KBM-7 (cell line): ENCODE data around the gene TAF7L.
"Not testable (repeated sequence)": the region's sequence is repeated elsewhere in the genome, so short reads cannot be mapped to it uniquely, and the experiment has no call there.

ENCODE experiments used
- DNase-seq: peaks from one replicate; pipeline ENCODE4 v3.0.0-alpha.2; 2015
- in situ Hi-C: fragments of 300-500 bp; cut with MboI; formaldehyde crosslinking; loops from 2 replicates; pipeline ENCODE4 v1.14.3; 2020; ENCODE audit warnings: low sequenced_read_pairs, low pct_unique_long_range_greater_than_20kb, mixed read lengths

Gene TAF7L

GRCh38 chrX:101290957-101291603 is at the start of gene TAF7L:
TAF7L (minus strand) TSS chrX:101291334; CDS start chrX:101287543, 3,791 bp downstream.
- no peak for DNase-seq
- in situ Hi-C loops, result no loop called here

- in situ Hi-C loops, result no loop called here
- peak; percentile 20 for DNase-seq
These were observed 46.7 kb upstream of the TAF7L start for GRCh38 chrX:101337776-101338271.

- in situ Hi-C loops, result not testable (repeated sequence)
These were observed 43.2 kb upstream of the TAF7L start for GRCh38 chrX:101334310-101334709.

GRCh38 chrX:101326600-101326999 is 35.5 kb upstream of the TAF7L start:
- DNase-seq, in situ Hi-C loops: not testable (repeated sequence)

More at GRCh38 chrX:101334310-101334709, 43.2 kb upstream of the TAF7L start:
- not testable (repeated sequence) for DNase-seq

- in situ Hi-C loops, result no loop called here
- no peak for DNase-seq
These were observed 12.7 kb upstream of the TAF7L start for GRCh38 chrX:101303790-101304189.

- in situ Hi-C loops, DNase-seq: not testable (repeated sequence)
These were observed 4.5 kb upstream of the TAF7L start for GRCh38 chrX:101295603-101296002.

- in situ Hi-C loops, result no loop called here
- DNase-seq, result peak; percentile 83
These were observed 3.7 kb downstream of the TAF7L start for GRCh38 chrX:101287402-101287801.

GRCh38 chrX:101276238-101276637 is 14.9 kb downstream of the TAF7L start:
- DNase-seq, result no peak
- in situ Hi-C loops, result no loop called here

GRCh38 chrX:101274198-101274597 is 16.9 kb downstream of the TAF7L start:
- in situ Hi-C loops, result no loop called here
- no peak for DNase-seq

GRCh38 chrX:101265869-101266428 is 25.2 kb downstream of the TAF7L start:
- DNase-seq, result no peak
- in situ Hi-C loops, result no loop called here

GRCh38 chrX:101263766-101264165 is 27.4 kb downstream of the TAF7L start:
- no peak for DNase-seq

GRCh38 chrX:101262590-101262989 is 28.5 kb downstream of the TAF7L start:
- DNase-seq, result no peak
- in situ Hi-C loops, result no loop called here

More at GRCh38 chrX:101263766-101264165, 27.4 kb downstream of the TAF7L start:
- in situ Hi-C loops, result no loop called here

- in situ Hi-C loops, result no loop called here
These were observed 30.7 kb downstream of the TAF7L start for GRCh38 chrX:101260435-101260834.

GRCh38 chrX:101258259-101258581 is 32.9 kb downstream of the TAF7L start:
- no peak for DNase-seq
- in situ Hi-C loops, result no loop called here

More at GRCh38 chrX:101260435-101260834, 30.7 kb downstream of the TAF7L start:
- DNase-seq, result peak; percentile 15

- DNase-seq, result peak; percentile 8
- in situ Hi-C loops, result no loop called here
These were observed 33.5 kb downstream of the TAF7L start for GRCh38 chrX:101257448-101258258.

GRCh38 chrX:101252634-101253033 is 38.5 kb downstream of the TAF7L start:
- in situ Hi-C loops, result no loop called here
- DNase-seq, result no peak

- no peak for DNase-seq
- in situ Hi-C loops, result no loop called here
These were observed 49.6 kb downstream of the TAF7L start for GRCh38 chrX:101241531-101241930.

- in situ Hi-C loops, result no loop called here
- DNase-seq, result no peak
These were observed 54.1 kb downstream of the TAF7L start for GRCh38 chrX:101237041-101237440.

GRCh38 chrX:101232316-101232715 is 58.8 kb downstream of the TAF7L start:
- in situ Hi-C loops, result no loop called here

GRCh38 chrX:101231080-101231479 is 60.1 kb downstream of the TAF7L start:
- in situ Hi-C loops, result no loop called here
- no peak for DNase-seq

More at GRCh38 chrX:101232316-101232715, 58.8 kb downstream of the TAF7L start:
- no peak for DNase-seq
